Measurements from ENCODE around the gene UBE2I.
"Not testable (repeated sequence)": the region's sequence is repeated elsewhere in the genome, so short reads cannot be mapped to it uniquely, and the experiment has no call there.

Gene UBE2I

GRCh38 chr16:1290860-1291575, 18.4 kb upstream of the UBE2I start:
- Histone ChIP-seq H3K79me2 (ENCODE audit: insufficient read depth, low read length) (no peaks in the 10 kb centered on the region), H4K20me1 (ENCODE audit: insufficient read depth, low read length, poor library complexity, severe bottlenecking) (no peaks in the 10 kb centered on the region), H3K9ac (ENCODE audit: low read depth, low read length, poor library complexity, severe bottlenecking) (no peak overlapping the region), H3K27me3 (ENCODE audit: insufficient read depth, low read length, poor library complexity, severe bottlenecking) (no peaks in the 10 kb centered on the region), H3K4me2 (ENCODE audit: low read depth, low read length, poor library complexity, severe bottlenecking) (no peak overlapping the region), H3K4me1 (ENCODE audit: insufficient read depth, low read length, poor library complexity, severe bottlenecking) (no peaks in the 10 kb centered on the region), H3K4me3 (ENCODE audit: low read length, poor library complexity, severe bottlenecking) (no peak overlapping the region), H2AFZ (ENCODE audit: low read length) (no peak overlapping the region), H3K9me3 (ENCODE audit: insufficient read depth, low read depth, low read length) (no peaks in the 10 kb centered on the region), H3F3A (ENCODE audit: low read depth) (no peaks in the 10 kb centered on the region), H3K36me3 (ENCODE audit: insufficient read depth, low read length) (no peaks in the 10 kb centered on the region), H3K9me2 (replicated peaks; ENCODE audit: low read depth, low read length) (no peaks in the 10 kb centered on the region)
- TF ChIP-seq EZH2phosphoT487 (IDR thresholded peaks at IDR 0.05; ENCODE audit: borderline replicate concordance) (no peak), CTCF (conservative IDR thresholded peaks at IDR 0.05; ENCODE audit: low read length) (no peak)

- no peaks in the 10 kb centered on the region for H3K79me2 ChIP-seq (ENCODE audit: insufficient read depth, low read length)
- H3K9me2 ChIP-seq (replicated peaks; ENCODE audit: low read depth, low read length) = no peaks in the 10 kb centered on the region
- no peak overlapping the region for H3K4me3 ChIP-seq (ENCODE audit: low read length, poor library complexity, severe bottlenecking)
- no peaks in the 10 kb centered on the region for H3F3A ChIP-seq (ENCODE audit: low read depth)
- H4K20me1 ChIP-seq (ENCODE audit: insufficient read depth, low read length, poor library complexity, severe bottlenecking) = no peaks in the 10 kb centered on the region
- H3K4me1 ChIP-seq (ENCODE audit: insufficient read depth, low read length, poor library complexity, severe bottlenecking) = no peaks in the 10 kb centered on the region
- TF ChIP-seq EZH2phosphoT487 (IDR thresholded peaks at IDR 0.05; ENCODE audit: borderline replicate concordance) (no peak), CTCF (conservative IDR thresholded peaks at IDR 0.05; ENCODE audit: low read length) (no peak)
- H3K4me2 ChIP-seq (ENCODE audit: low read depth, low read length, poor library complexity, severe bottlenecking) = no peak overlapping the region
- H3K27me3 ChIP-seq (ENCODE audit: insufficient read depth, low read length, poor library complexity, severe bottlenecking) = no peaks in the 10 kb centered on the region
- H3K9ac ChIP-seq (ENCODE audit: low read depth, low read length, poor library complexity, severe bottlenecking) = no peak overlapping the region
- no peaks in the 10 kb centered on the region for H3K36me3 ChIP-seq (ENCODE audit: insufficient read depth, low read length)
- no peak overlapping the region for H2AFZ ChIP-seq (ENCODE audit: low read length)
- no peaks in the 10 kb centered on the region for H3K9me3 ChIP-seq (ENCODE audit: insufficient read depth, low read depth, low read length)
These were observed 17.9 kb upstream of the UBE2I start for GRCh38 chr16:1291576-1291974.

DNA sequence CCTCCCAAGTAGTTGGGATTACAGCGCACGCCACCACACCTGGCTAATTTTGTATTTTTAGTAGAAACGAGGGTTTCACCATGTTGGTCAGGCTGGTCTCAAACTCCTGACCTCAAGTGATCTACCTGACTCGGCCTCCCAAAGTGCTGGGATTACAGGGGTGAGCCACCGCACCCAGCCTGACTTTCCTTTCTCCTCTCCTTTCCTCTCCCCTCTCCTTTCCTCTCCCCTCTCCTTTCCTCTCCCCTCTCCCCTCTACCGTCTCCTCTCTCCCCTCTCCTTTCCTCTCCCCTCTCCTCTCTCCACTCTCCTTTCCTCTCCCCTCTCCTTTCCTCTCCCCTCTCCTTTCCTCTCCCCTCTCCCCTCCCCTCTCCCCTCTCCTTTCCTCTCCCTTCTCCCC, 17.2 kb upstream of the UBE2I start:
- not testable (repeated sequence) for H4K20me1 ChIP-seq (ENCODE audit: insufficient read depth, low read length, poor library complexity, severe bottlenecking); H3K9ac ChIP-seq (ENCODE audit: low read depth, low read length, poor library complexity, severe bottlenecking); H3K4me1 ChIP-seq (ENCODE audit: insufficient read depth, low read length, poor library complexity, severe bottlenecking); H3K9me2 ChIP-seq (replicated peaks; ENCODE audit: low read depth, low read length); H3K4me3 ChIP-seq (ENCODE audit: low read length, poor library complexity, severe bottlenecking); H3K9me3 ChIP-seq (ENCODE audit: insufficient read depth, low read depth, low read length); H3K4me2 ChIP-seq (ENCODE audit: low read depth, low read length, poor library complexity, severe bottlenecking); H2AFZ ChIP-seq (ENCODE audit: low read length); H3K79me2 ChIP-seq (ENCODE audit: insufficient read depth, low read length); H3K36me3 ChIP-seq (ENCODE audit: insufficient read depth, low read length); H3F3A ChIP-seq (ENCODE audit: low read depth); H3K27me3 ChIP-seq (ENCODE audit: insufficient read depth, low read length, poor library complexity, severe bottlenecking)

DNA sequence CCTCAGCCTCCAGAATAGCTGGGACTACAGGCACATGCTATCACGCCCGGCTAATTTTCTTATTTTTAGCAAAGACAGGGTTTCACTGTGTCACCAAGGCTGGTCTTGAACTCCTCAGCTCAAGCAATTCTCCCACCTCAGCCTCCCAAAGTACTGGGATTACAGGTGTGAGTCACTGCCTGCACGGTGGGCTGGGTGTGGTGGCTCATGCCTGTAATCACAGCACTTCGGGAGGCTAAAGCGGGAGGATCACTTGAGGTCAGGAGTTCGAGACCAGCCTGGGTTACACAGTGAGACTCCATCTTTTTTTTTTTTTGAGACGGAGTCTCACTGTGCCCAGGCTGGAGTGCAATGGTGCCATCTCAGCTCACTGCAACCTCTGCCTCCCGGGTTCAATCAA, 16.6 kb upstream of the UBE2I start:
- not testable (repeated sequence) for H3K9me2 ChIP-seq (replicated peaks; ENCODE audit: low read depth, low read length); H3K9me3 ChIP-seq (ENCODE audit: insufficient read depth, low read depth, low read length); H3K4me3 ChIP-seq (ENCODE audit: low read length, poor library complexity, severe bottlenecking); H3K79me2 ChIP-seq (ENCODE audit: insufficient read depth, low read length); H4K20me1 ChIP-seq (ENCODE audit: insufficient read depth, low read length, poor library complexity, severe bottlenecking); H3F3A ChIP-seq (ENCODE audit: low read depth); H3K36me3 ChIP-seq (ENCODE audit: insufficient read depth, low read length); H3K9ac ChIP-seq (ENCODE audit: low read depth, low read length, poor library complexity, severe bottlenecking); H3K4me1 ChIP-seq (ENCODE audit: insufficient read depth, low read length, poor library complexity, severe bottlenecking); H2AFZ ChIP-seq (ENCODE audit: low read length); H3K4me2 ChIP-seq (ENCODE audit: low read depth, low read length, poor library complexity, severe bottlenecking); H3K27me3 ChIP-seq (ENCODE audit: insufficient read depth, low read length, poor library complexity, severe bottlenecking)
